ENCODE measurements around the gene NUDT3. TPM values are rescaled to one million over a fixed set of nuclear protein-coding genes. Genes with fewer than 3 reads are reported as not detected.

Gene NUDT3
- total RNA-seq, 4 donors from 2014 or later: 9.6 to 27.9 (median 16.9) TPM

GRCh38 chr6:34390531-34391472 lies 1.7 kb downstream of the NUDT3 start:
- in situ Hi-C loops (cut with MboI; ENCODE audit: low pct_ligation_motif_present in 1 of 4, low pct_unique_long_range_greater_than_20kb in 1 of 4, low sequenced_read_pairs in 3 of 4): loop anchor here in 1 of 4 donors (25.0 kb wide), 1 partner anchor 129 kb away; no protein-coding TSS in a partner anchor
- TF ChIP-seq, protein P1, sequence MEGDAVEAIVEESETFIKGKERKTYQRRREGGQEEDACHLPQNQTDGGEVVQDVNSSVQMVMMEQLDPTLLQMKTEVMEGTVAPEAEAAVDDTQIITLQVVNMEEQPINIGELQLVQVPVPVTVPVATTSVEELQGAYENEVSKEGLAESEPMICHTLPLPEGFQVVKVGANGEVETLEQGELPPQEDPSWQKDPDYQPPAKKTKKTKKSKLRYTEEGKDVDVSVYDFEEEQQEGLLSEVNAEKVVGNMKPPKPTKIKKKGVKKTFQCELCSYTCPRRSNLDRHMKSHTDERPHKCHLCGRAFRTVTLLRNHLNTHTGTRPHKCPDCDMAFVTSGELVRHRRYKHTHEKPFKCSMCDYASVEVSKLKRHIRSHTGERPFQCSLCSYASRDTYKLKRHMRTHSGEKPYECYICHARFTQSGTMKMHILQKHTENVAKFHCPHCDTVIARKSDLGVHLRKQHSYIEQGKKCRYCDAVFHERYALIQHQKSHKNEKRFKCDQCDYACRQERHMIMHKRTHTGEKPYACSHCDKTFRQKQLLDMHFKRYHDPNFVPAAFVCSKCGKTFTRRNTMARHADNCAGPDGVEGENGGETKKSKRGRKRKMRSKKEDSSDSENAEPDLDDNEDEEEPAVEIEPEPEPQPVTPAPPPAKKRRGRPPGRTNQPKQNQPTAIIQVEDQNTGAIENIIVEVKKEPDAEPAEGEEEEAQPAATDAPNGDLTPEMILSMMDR (IDR thresholded peaks at IDR 0.05): no peak
- TF ChIP-seq POLR2A (IDR thresholded peaks at IDR 0.05) (peak; percentile 10), POLR2AphosphoS5 (IDR thresholded peaks at IDR 0.05) (peak; percentile 21 to 50 (median 36)), EP300 (IDR thresholded peaks at IDR 0.05; ENCODE audit: low read depth) (no peak)
- Histone ChIP-seq H3K9me3 (no peaks in the 10 kb centered on the region), H3K36me3 (no peaks in the 10 kb centered on the region), H3K27ac (peak overlapping the region; percentile 88 to 96 (median 93)), H3K27me3 (no peaks in the 10 kb centered on the region), H3K4me3 (peak overlapping the region; percentile 32 to 82 (median 74)), H3K4me1 (peaks cover 6 to 53% (median 27%) of the 10 kb centered on the region in 4 donors)
- intact Hi-C loops (cut with DNase I; ENCODE audit: low total_unique reads): loop anchor here (5.0 kb wide), 1 partner anchor 144 kb away; the partner anchor contains the start of gene SMIM29
- DNase-seq: peak; percentile 35
- 30 to 35% methylated on average over 13 to 14 of the region's 14 CpGs for WGBS, 2 donors (ENCODE audit: low coverage in 1 of 2)

GRCh38 chr6:34389034-34389433 lies 3.4 kb downstream of the NUDT3 start:
- in situ Hi-C loops (cut with MboI; ENCODE audit: low pct_ligation_motif_present in 1 of 4, low pct_unique_long_range_greater_than_20kb in 1 of 4, low sequenced_read_pairs in 3 of 4) (loop anchor here in 1 of 4 donors (25.0 kb wide), 1 partner anchor 127 kb away; no protein-coding TSS in a partner anchor), intact Hi-C loops (cut with DNase I; ENCODE audit: low total_unique reads) (loop anchor here (10.0 kb wide), 1 partner anchor 74 kb away; no protein-coding TSS in a partner anchor)
- H3K9me3 ChIP-seq: no peaks in the 10 kb centered on the region
- no peak overlapping the region for H3K27ac ChIP-seq
- 80 to 84% methylated on average over 2 to 3 of the region's 3 CpGs for whole genome bisulfite sequencing, 2 donors (ENCODE audit: low coverage in 1 of 2)
- no peak for DNase-seq
- no peaks in the 10 kb centered on the region for H3K27me3 ChIP-seq
- H3K4me3 ChIP-seq: no peak overlapping the region
- H3K36me3 ChIP-seq: no peaks in the 10 kb centered on the region
- H3K4me1 ChIP-seq: peaks cover 6 to 64% (median 29%) of the 10 kb centered on the region in 4 donors
- TF ChIP-seq, protein P1 (IDR thresholded peaks at IDR 0.05): no peak
- TF ChIP-seq POLR2AphosphoS5 (IDR thresholded peaks at IDR 0.05) (no peak), POLR2A (IDR thresholded peaks at IDR 0.05) (no peak), EP300 (IDR thresholded peaks at IDR 0.05; ENCODE audit: low read depth) (no peak)

- Histone ChIP-seq H3K4me3 (no peak overlapping the region), H3K36me3 (no peaks in the 10 kb centered on the region), H3K9me3 (no peaks in the 10 kb centered on the region), H3K27ac (no peak overlapping the region), H3K27me3 (no peaks in the 10 kb centered on the region), H3K4me1 (peaks cover 6 to 64% (median 28%) of the 10 kb centered on the region in 4 donors)
- in situ Hi-C loops (cut with MboI; ENCODE audit: low pct_ligation_motif_present in 1 of 4, low pct_unique_long_range_greater_than_20kb in 1 of 4, low sequenced_read_pairs in 3 of 4) (loop anchor here in 1 of 4 donors (25.0 kb wide), 1 partner anchor 126 kb away; no protein-coding TSS in a partner anchor), intact Hi-C loops (cut with DNase I; ENCODE audit: low total_unique reads) (loop anchor here (10.0 kb wide), 1 partner anchor 74 kb away; no protein-coding TSS in a partner anchor)
- DNase-seq: no peak
- WGBS, 2 donors (ENCODE audit: low coverage in 1 of 2): 80 to 85% methylated on average over 3 of the region's 3 CpGs
- TF ChIP-seq EP300 (IDR thresholded peaks at IDR 0.05; ENCODE audit: low read depth): no peak
- no peak for TF ChIP-seq POLR2AphosphoS5 (IDR thresholded peaks at IDR 0.05)
- TF ChIP-seq, protein P1 (IDR thresholded peaks at IDR 0.05): no peak
- TF ChIP-seq POLR2A (IDR thresholded peaks at IDR 0.05): no peak
Observed at GRCh38 chr6:34388421-34388820, 4.0 kb downstream of the NUDT3 start.

All from transverse colon (tissue), 4 donors.